ENCODE measurements around the gene GRK3. TPM values are rescaled to one million over a fixed set of nuclear protein-coding genes. Genes with fewer than 3 reads are reported as not detected.

GRK3 gene
- total RNA-seq, 1 experiment from 2014 or later: 0.37 TPM

GRCh38 chr22:25714070-25714469 lies 149.6 kb downstream of the GRK3 start:
- Histone ChIP-seq H3K4me3 (no peak overlapping the region), H3K27ac (no peak overlapping the region), H3F3A (ENCODE audit: insufficient read depth, low read depth) (no peaks in the 10 kb centered on the region), H3K4me1 (replicated peaks; ENCODE audit: insufficient read depth) (no peaks in the 10 kb centered on the region), H3K9me2 (ENCODE audit: insufficient read depth) (no peaks in the 10 kb centered on the region), H3K4me2 (no peak overlapping the region), H4K20me1 (ENCODE audit: insufficient read depth) (no peaks in the 10 kb centered on the region), H2AFZ (no peak overlapping the region), H3K27me3 (ENCODE audit: insufficient read depth, low read depth) (peaks cover 30% of the 10 kb centered on the region; the same call in 1 of the 2 replicates), H3K9me3 (ENCODE audit: insufficient read depth, low read depth) (no peaks in the 10 kb centered on the region), H3K36me3 (ENCODE audit: low read depth) (no peaks in the 10 kb centered on the region), H3K79me2 (ENCODE audit: low read depth) (no peaks in the 10 kb centered on the region)
- CTCF ChIA-PET: no interaction called here
- no peak for TF ChIP-seq CTCF (conservative IDR thresholded peaks at IDR 0.05)
- no peak for TF ChIP-seq EZH2 (IDR thresholded peaks at IDR 0.05; ENCODE audit: low read depth)
- intact Hi-C loops (cut with micrococcal nuclease; ENCODE audit: unreplicated experiment): no loop called here
- BruUV-seq (replicated peaks): no TSS peak
- no peak for DNase-seq
- POLR2A ChIA-PET (ENCODE audit: unreplicated experiment): no interaction called here

GRCh38 chr22:25714739-25715138 lies 150.3 kb downstream of the GRK3 start:
- TF ChIP-seq CTCF (conservative IDR thresholded peaks at IDR 0.05): no peak
- no peak for TF ChIP-seq EZH2 (IDR thresholded peaks at IDR 0.05; ENCODE audit: low read depth)
- BruUV-seq (replicated peaks): no TSS peak
- Histone ChIP-seq H3K4me3 (no peak overlapping the region), H3K9me2 (ENCODE audit: insufficient read depth) (no peaks in the 10 kb centered on the region), H3K4me1 (replicated peaks; ENCODE audit: insufficient read depth) (no peaks in the 10 kb centered on the region), H4K20me1 (ENCODE audit: insufficient read depth) (no peaks in the 10 kb centered on the region), H2AFZ (no peak overlapping the region), H3K27ac (no peak overlapping the region), H3K27me3 (ENCODE audit: insufficient read depth, low read depth) (peaks cover 30% of the 10 kb centered on the region; the same call in 1 of the 2 replicates), H3K9me3 (ENCODE audit: insufficient read depth, low read depth) (no peaks in the 10 kb centered on the region), H3K36me3 (ENCODE audit: low read depth) (no peaks in the 10 kb centered on the region), H3K4me2 (no peak overlapping the region), H3K79me2 (ENCODE audit: low read depth) (no peaks in the 10 kb centered on the region), H3F3A (ENCODE audit: insufficient read depth, low read depth) (no peaks in the 10 kb centered on the region)
- ChIA-PET CTCF (no interaction called here), POLR2A (ENCODE audit: unreplicated experiment) (no interaction called here)
- intact Hi-C loops (cut with micrococcal nuclease; ENCODE audit: unreplicated experiment): no loop called here
- no peak for DNase-seq

- H3K4me3 ChIP-seq: no peak overlapping the region
- no TSS peak for BruUV-seq (replicated peaks)
These were observed 152.2 kb downstream of the GRK3 start for GRCh38 chr22:25716637-25717036.

More at GRCh38 chr22:25716637-25717036, 152.2 kb downstream of the GRK3 start:
- Histone ChIP-seq H3K27me3 (ENCODE audit: insufficient read depth, low read depth) (peaks cover 40% of the 10 kb centered on the region; the same call in 1 of the 2 replicates), H3K4me2 (no peak overlapping the region), H3K4me1 (replicated peaks; ENCODE audit: insufficient read depth) (no peaks in the 10 kb centered on the region), H2AFZ (no peak overlapping the region), H3F3A (ENCODE audit: insufficient read depth, low read depth) (no peaks in the 10 kb centered on the region), H3K9me3 (ENCODE audit: insufficient read depth, low read depth) (no peaks in the 10 kb centered on the region), H3K9me2 (ENCODE audit: insufficient read depth) (no peaks in the 10 kb centered on the region), H3K79me2 (ENCODE audit: low read depth) (no peaks in the 10 kb centered on the region), H3K27ac (no peak overlapping the region), H4K20me1 (ENCODE audit: insufficient read depth) (no peaks in the 10 kb centered on the region), H3K36me3 (ENCODE audit: low read depth) (no peaks in the 10 kb centered on the region)
- ChIA-PET CTCF (no interaction called here), POLR2A (ENCODE audit: unreplicated experiment) (no interaction called here)
- DNase-seq: no peak
- no peak for TF ChIP-seq EZH2 (IDR thresholded peaks at IDR 0.05; ENCODE audit: low read depth)
- intact Hi-C loops (cut with micrococcal nuclease; ENCODE audit: unreplicated experiment): no loop called here
